GM15510 (cell line): Measurements from ENCODE around the gene KLF4.

Source experiments
- POLR2A ChIP-seq: IDR thresholded peaks from 3 replicates; pipeline ENCODE4 v1.6.1; 2011; ENCODE audit warnings: borderline replicate concordance; ENCODE audit not compliant: insufficient read length; ENCODE audit errors: extremely low read depth

The KLF4 gene

GRCh38 chr9:107472581-107473340 lies 16.8 kb downstream of the KLF4 start:
- TF ChIP-seq POLR2A: no peak

- no peak for TF ChIP-seq POLR2A
These were observed 18.0 kb downstream of the KLF4 start for GRCh38 chr9:107471552-107471951.

- no peak for TF ChIP-seq POLR2A
These were observed 22.2 kb downstream of the KLF4 start for GRCh38 chr9:107467416-107467815.

GRCh38 chr9:107466826-107467225 lies 22.7 kb downstream of the KLF4 start:
- TF ChIP-seq POLR2A: no peak

GRCh38 chr9:107465467-107466451 lies 23.8 kb downstream of the KLF4 start:
- no peak for TF ChIP-seq POLR2A

- no peak for TF ChIP-seq POLR2A
These were observed 25.1 kb downstream of the KLF4 start for GRCh38 chr9:107464516-107464915.

GRCh38 chr9:107462691-107463090 lies 26.9 kb downstream of the KLF4 start:
- no peak for TF ChIP-seq POLR2A

- TF ChIP-seq POLR2A: no peak
These were observed 29.2 kb downstream of the KLF4 start for GRCh38 chr9:107460153-107461023.

GRCh38 chr9:107455425-107456135 lies 34.0 kb downstream of the KLF4 start:
- no peak for TF ChIP-seq POLR2A

GRCh38 chr9:107453479-107453878 lies 36.1 kb downstream of the KLF4 start:
- no peak for TF ChIP-seq POLR2A

- no peak for TF ChIP-seq POLR2A
These were observed 41.7 kb downstream of the KLF4 start for GRCh38 chr9:107447834-107448233.

- TF ChIP-seq POLR2A: no peak
These were observed 42.5 kb downstream of the KLF4 start for GRCh38 chr9:107447081-107447480.

GRCh38 chr9:107446491-107446890 lies 43.1 kb downstream of the KLF4 start:
- TF ChIP-seq POLR2A: no peak

- no peak for TF ChIP-seq POLR2A
These were observed 45.8 kb downstream of the KLF4 start for GRCh38 chr9:107443786-107444185.
